ENCODE data around the gene SPATA3.

DNA sequence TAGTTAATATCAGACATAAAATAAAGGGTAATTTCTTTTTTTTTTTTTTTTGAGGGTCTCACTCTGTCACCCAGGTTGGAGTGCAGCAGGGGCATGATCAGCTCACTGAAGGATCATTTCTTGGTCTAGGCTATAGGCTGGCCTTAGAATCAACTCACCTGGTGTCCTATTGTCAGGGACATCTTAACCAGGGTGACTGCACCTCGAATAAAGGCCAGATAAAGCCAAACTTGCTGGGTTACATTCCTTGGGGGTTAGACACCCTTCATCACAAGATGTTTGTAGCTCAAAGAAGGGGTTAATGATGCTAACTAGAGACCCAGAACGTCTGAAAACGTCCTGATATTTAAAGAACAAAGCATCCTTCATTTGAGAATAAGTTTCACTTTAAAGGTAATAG is 17.9 kb downstream of the SPATA3 start:
- TF ChIP-seq, protein P1, sequence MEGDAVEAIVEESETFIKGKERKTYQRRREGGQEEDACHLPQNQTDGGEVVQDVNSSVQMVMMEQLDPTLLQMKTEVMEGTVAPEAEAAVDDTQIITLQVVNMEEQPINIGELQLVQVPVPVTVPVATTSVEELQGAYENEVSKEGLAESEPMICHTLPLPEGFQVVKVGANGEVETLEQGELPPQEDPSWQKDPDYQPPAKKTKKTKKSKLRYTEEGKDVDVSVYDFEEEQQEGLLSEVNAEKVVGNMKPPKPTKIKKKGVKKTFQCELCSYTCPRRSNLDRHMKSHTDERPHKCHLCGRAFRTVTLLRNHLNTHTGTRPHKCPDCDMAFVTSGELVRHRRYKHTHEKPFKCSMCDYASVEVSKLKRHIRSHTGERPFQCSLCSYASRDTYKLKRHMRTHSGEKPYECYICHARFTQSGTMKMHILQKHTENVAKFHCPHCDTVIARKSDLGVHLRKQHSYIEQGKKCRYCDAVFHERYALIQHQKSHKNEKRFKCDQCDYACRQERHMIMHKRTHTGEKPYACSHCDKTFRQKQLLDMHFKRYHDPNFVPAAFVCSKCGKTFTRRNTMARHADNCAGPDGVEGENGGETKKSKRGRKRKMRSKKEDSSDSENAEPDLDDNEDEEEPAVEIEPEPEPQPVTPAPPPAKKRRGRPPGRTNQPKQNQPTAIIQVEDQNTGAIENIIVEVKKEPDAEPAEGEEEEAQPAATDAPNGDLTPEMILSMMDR (IDR thresholded peaks at IDR 0.05): no peak
- TF ChIP-seq POLR2A (IDR thresholded peaks at IDR 0.05): no peak

All from tibial nerve (tissue), 3 donors.